ENCODE data around the gene CDK18. TPM values are rescaled to one million over a fixed set of nuclear protein-coding genes. Genes with fewer than 3 reads are reported as not detected.

The CDK18 gene
- total RNA-seq, 1 donor from 2014 or later: 17.8 TPM

DNA sequence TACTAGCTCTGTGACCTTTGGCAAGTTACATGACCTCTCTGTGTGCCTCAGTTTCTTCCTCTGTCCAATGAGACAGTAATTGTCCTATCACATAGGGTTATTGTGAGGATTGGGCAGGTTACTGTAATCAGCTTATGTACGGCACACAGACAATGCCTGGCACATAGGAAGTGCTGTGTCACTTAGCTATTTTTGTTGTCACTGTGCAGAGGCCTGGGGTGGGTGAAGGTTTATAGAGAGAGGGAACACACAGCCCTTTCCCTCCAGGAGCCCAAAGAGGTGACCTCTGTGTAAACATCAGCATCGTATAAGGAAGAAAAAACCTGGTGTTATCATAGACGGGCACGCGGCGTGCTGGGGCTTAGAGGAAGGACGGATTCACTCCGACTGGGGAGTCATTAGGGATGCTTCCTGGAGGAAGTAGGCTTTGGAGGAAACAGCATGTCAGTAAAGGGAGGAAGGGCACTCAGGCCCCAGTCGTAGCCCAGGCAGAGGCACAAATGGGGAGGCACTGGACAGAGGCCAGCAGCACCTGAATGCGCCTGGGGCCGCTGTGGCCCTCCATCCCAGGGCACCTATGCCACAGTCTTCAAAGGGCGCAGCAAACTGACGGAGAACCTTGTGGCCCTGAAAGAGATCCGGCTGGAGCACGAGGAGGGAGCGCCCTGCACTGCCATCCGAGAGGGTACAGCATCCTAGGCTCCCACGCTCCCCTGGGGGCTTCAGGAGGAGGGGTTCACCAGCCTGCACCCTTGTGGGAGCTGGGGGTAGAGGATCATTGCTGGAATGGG is 21.2 kb downstream of the CDK18 start:
- H3K4me3 ChIP-seq (ENCODE audit: insufficient read depth, low read depth, low read length): no peak overlapping the region
- no peak overlapping the region for H3K27ac Mint-ChIP-seq (ENCODE audit: unreplicated experiment)
- H3K9ac ChIP-seq (ENCODE audit: low read length): no peak overlapping the region
- peaks cover 25% of the 10 kb centered on the region for H3K27me3 Mint-ChIP-seq (ENCODE audit: low read depth, unreplicated experiment)
- H3K9me3 ChIP-seq (ENCODE audit: insufficient read depth, low read depth, low read length): no peaks in the 10 kb centered on the region
- no peaks in the 10 kb centered on the region for H3K9me3 Mint-ChIP-seq (ENCODE audit: unreplicated experiment)
- peaks cover 11% of the 10 kb centered on the region for H3K36me3 Mint-ChIP-seq (ENCODE audit: low read depth, unreplicated experiment)
- no peaks in the 10 kb centered on the region for H3K79me2 ChIP-seq (ENCODE audit: insufficient read depth, low read length)
- no peaks in the 10 kb centered on the region for H4K20me1 ChIP-seq (ENCODE audit: insufficient read depth, low read length)
- H3K27ac ChIP-seq (ENCODE audit: low read depth, low read length): no peak overlapping the region
- no peak overlapping the region for H2AFZ ChIP-seq (ENCODE audit: low read depth, low read length)
- no peak for TF ChIP-seq EZH2 (IDR thresholded peaks at IDR 0.05; ENCODE audit: insufficient read depth, low read length)
- TF ChIP-seq, protein P1, sequence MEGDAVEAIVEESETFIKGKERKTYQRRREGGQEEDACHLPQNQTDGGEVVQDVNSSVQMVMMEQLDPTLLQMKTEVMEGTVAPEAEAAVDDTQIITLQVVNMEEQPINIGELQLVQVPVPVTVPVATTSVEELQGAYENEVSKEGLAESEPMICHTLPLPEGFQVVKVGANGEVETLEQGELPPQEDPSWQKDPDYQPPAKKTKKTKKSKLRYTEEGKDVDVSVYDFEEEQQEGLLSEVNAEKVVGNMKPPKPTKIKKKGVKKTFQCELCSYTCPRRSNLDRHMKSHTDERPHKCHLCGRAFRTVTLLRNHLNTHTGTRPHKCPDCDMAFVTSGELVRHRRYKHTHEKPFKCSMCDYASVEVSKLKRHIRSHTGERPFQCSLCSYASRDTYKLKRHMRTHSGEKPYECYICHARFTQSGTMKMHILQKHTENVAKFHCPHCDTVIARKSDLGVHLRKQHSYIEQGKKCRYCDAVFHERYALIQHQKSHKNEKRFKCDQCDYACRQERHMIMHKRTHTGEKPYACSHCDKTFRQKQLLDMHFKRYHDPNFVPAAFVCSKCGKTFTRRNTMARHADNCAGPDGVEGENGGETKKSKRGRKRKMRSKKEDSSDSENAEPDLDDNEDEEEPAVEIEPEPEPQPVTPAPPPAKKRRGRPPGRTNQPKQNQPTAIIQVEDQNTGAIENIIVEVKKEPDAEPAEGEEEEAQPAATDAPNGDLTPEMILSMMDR (IDR thresholded peaks at IDR 0.05; ENCODE audit: insufficient read depth, low read depth, low read length): no peak
- peaks cover 8% of the 10 kb centered on the region for H3K27me3 ChIP-seq (ENCODE audit: insufficient read depth, low read length)
- H3K36me3 ChIP-seq (ENCODE audit: insufficient read depth, low read length): no peaks in the 10 kb centered on the region
- H3K4me1 ChIP-seq (ENCODE audit: insufficient read depth, low read length): peaks cover 4% of the 10 kb centered on the region
- FAIRE-seq: no peak
- H3K4me1 Mint-ChIP-seq (ENCODE audit: low read depth, unreplicated experiment): no peaks in the 10 kb centered on the region
- H3K4me3 Mint-ChIP-seq (ENCODE audit: unreplicated experiment): no peak overlapping the region
- H3K4me2 ChIP-seq (ENCODE audit: low read length): no peak overlapping the region
- no peak for DNase-seq (ENCODE audit: low read depth)

DNA sequence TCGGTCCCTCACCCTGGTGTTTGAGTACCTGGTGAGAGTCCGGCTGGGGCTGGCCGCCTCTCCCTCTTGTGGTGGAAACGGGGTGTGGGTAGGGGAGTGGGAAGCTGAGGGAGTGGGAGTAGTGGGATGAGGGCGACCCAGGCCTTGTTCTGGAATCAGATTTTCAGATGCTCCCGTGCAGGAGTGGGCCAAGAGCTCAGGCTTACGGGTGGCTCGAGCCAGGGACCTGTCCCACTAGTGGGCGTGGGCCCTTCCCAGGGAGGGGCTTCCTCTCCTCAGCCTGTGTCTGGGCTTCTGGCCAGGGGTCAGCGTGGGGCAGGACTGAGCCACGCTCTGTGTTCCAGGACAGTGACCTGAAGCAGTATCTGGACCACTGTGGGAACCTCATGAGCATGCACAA is 22.0 kb downstream of the CDK18 start:
- Histone ChIP-seq H3K27ac (ENCODE audit: low read depth, low read length) (no peak overlapping the region), H3K79me2 (ENCODE audit: insufficient read depth, low read length) (no peaks in the 10 kb centered on the region), H4K20me1 (ENCODE audit: insufficient read depth, low read length) (no peaks in the 10 kb centered on the region), H3K4me3 (ENCODE audit: insufficient read depth, low read depth, low read length) (no peak overlapping the region), H3K9ac (ENCODE audit: low read length) (no peak overlapping the region), H3K36me3 (ENCODE audit: insufficient read depth, low read length) (no peaks in the 10 kb centered on the region), H3K27me3 (ENCODE audit: insufficient read depth, low read length) (peaks cover 8% of the 10 kb centered on the region), H3K9me3 (ENCODE audit: insufficient read depth, low read depth, low read length) (no peaks in the 10 kb centered on the region), H3K4me2 (ENCODE audit: low read length) (no peak overlapping the region), H2AFZ (ENCODE audit: low read depth, low read length) (no peak overlapping the region), H3K4me1 (ENCODE audit: insufficient read depth, low read length) (peaks cover 4% of the 10 kb centered on the region)
- no peaks in the 10 kb centered on the region for H3K4me1 Mint-ChIP-seq (ENCODE audit: low read depth, unreplicated experiment)
- peaks cover 16% of the 10 kb centered on the region for H3K36me3 Mint-ChIP-seq (ENCODE audit: low read depth, unreplicated experiment)
- H3K9me3 Mint-ChIP-seq (ENCODE audit: unreplicated experiment): no peaks in the 10 kb centered on the region
- TF ChIP-seq, protein P1 (IDR thresholded peaks at IDR 0.05; ENCODE audit: insufficient read depth, low read depth, low read length): no peak
- TF ChIP-seq EZH2 (IDR thresholded peaks at IDR 0.05; ENCODE audit: insufficient read depth, low read length): no peak
- FAIRE-seq (no peak), DNase-seq (ENCODE audit: low read depth) (no peak)
- H3K27me3 Mint-ChIP-seq (ENCODE audit: low read depth, unreplicated experiment): peaks cover 30% of the 10 kb centered on the region
- no peak overlapping the region for H3K27ac Mint-ChIP-seq (ENCODE audit: unreplicated experiment)
- H3K4me3 Mint-ChIP-seq (ENCODE audit: unreplicated experiment): no peak overlapping the region

DNA sequence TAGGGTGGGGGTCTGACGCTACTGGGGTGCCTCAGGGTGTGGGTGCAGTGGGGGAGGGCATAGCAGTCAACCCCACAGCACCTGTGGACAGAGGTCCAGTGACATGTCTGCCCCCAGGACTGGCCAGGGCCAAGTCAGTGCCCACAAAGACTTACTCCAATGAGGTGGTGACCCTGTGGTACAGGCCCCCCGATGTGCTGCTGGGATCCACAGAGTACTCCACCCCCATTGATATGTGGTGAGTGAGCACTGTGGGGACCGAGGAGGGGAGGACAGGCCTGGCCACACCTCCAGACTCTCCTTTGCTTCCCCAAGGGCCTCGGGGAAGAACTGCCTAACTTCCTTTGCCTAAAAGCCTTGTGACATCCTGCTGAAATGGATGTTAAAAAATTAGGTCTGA is 23.5 kb downstream of the CDK18 start:
- Histone ChIP-seq H3K27ac (ENCODE audit: low read depth, low read length) (no peak overlapping the region), H3K9ac (ENCODE audit: low read length) (no peak overlapping the region), H3K79me2 (ENCODE audit: insufficient read depth, low read length) (no peaks in the 10 kb centered on the region), H3K27me3 (ENCODE audit: insufficient read depth, low read length) (peaks cover 8% of the 10 kb centered on the region), H3K4me2 (ENCODE audit: low read length) (no peak overlapping the region), H3K4me3 (ENCODE audit: insufficient read depth, low read depth, low read length) (no peak overlapping the region), H3K4me1 (ENCODE audit: insufficient read depth, low read length) (peaks cover 4% of the 10 kb centered on the region), H4K20me1 (ENCODE audit: insufficient read depth, low read length) (no peaks in the 10 kb centered on the region), H2AFZ (ENCODE audit: low read depth, low read length) (no peak overlapping the region), H3K9me3 (ENCODE audit: insufficient read depth, low read depth, low read length) (no peaks in the 10 kb centered on the region), H3K36me3 (ENCODE audit: insufficient read depth, low read length) (no peaks in the 10 kb centered on the region)
- no peak overlapping the region for H3K4me3 Mint-ChIP-seq (ENCODE audit: unreplicated experiment)
- H3K27ac Mint-ChIP-seq (ENCODE audit: unreplicated experiment): no peak overlapping the region
- FAIRE-seq (no peak), DNase-seq (ENCODE audit: low read depth) (no peak)
- H3K4me1 Mint-ChIP-seq (ENCODE audit: low read depth, unreplicated experiment): no peaks in the 10 kb centered on the region
- H3K36me3 Mint-ChIP-seq (ENCODE audit: low read depth, unreplicated experiment): peaks cover 19% of the 10 kb centered on the region
- TF ChIP-seq, protein P1 (IDR thresholded peaks at IDR 0.05; ENCODE audit: insufficient read depth, low read depth, low read length): no peak
- no peak for TF ChIP-seq EZH2 (IDR thresholded peaks at IDR 0.05; ENCODE audit: insufficient read depth, low read length)
- H3K27me3 Mint-ChIP-seq (ENCODE audit: low read depth, unreplicated experiment): peaks cover 33% of the 10 kb centered on the region
- H3K9me3 Mint-ChIP-seq (ENCODE audit: unreplicated experiment): no peaks in the 10 kb centered on the region

Measured in astrocyte (in vitro differentiated cells and primary cell).